DND-41 (cell line): Measurements from ENCODE around the gene KSR1.
"Not testable (repeated sequence)": the region's sequence is repeated elsewhere in the genome, so short reads cannot be mapped to it uniquely, and the experiment has no call there.

Experiments
- ATAC-seq: fragments of 200-7000 bp; cut with Tn5 transposase; 3 replicates; pipeline ENCODE4 v1.9.1; 2021; ENCODE audit warnings: low read depth; ENCODE audit not compliant: insufficient read depth
- DNase-seq: peaks from one replicate; pipeline ENCODE4 v3.0.0-alpha.2; 2020
- H2AFZ ChIP-seq: 2 replicates; pipeline ENCODE4 v1.6.0; 2012; ENCODE audit warnings: low read depth, low read length
- H3K27ac ChIP-seq: 2 replicates; pipeline ENCODE4 v1.5.1; 2012; ENCODE audit warnings: low read length, inconsistent platforms
- H3K27me3 ChIP-seq: fragments of 200-600 bp; sonication (generic); 2 replicates; pipeline ENCODE4 v1.6.0; 2012; ENCODE audit warnings: low read length, mild to moderate bottlenecking, inconsistent platforms; ENCODE audit not compliant: insufficient read depth, poor library complexity
- H3K36me3 ChIP-seq: 2 replicates; pipeline ENCODE4 v1.5.1; 2012; ENCODE audit warnings: low read length, inconsistent platforms; ENCODE audit not compliant: insufficient read depth
- H3K4me1 ChIP-seq: 2 replicates; pipeline ENCODE4 v1.5.1; 2012; ENCODE audit warnings: mild to moderate bottlenecking, low read length; ENCODE audit not compliant: insufficient read depth
- H3K4me2 ChIP-seq: 2 replicates; pipeline ENCODE4 v1.6.0; 2012; ENCODE audit warnings: mild to moderate bottlenecking, moderate library complexity, low read length, inconsistent platforms; ENCODE audit not compliant: insufficient read depth
- H3K4me3 ChIP-seq, 2 experiments: fragments of 200-600 bp in 1 of 2; shearing (Covaris generic) in 1 of 2; 2 replicates each; pipeline ENCODE4 v1.5.1; 2012 to 2016; ENCODE audit warnings: inconsistent platforms in 2 of 2, low read length in 2 of 2, mild to moderate bottlenecking in 2 of 2, low read depth in 1 of 2, moderate library complexity in 1 of 2
- H3K79me2 ChIP-seq: 2 replicates; pipeline ENCODE4 v1.6.0; 2012; ENCODE audit warnings: low read length, inconsistent platforms; ENCODE audit not compliant: insufficient read depth
- H3K9ac ChIP-seq: 2 replicates; pipeline ENCODE4 v1.6.0; 2012; ENCODE audit warnings: low read depth, mild to moderate bottlenecking, inconsistent platforms, low read length, moderate library complexity
- H3K9me3 ChIP-seq: 2 replicates; pipeline ENCODE4 v1.5.1; 2012; ENCODE audit warnings: low read length, moderate library complexity, mild to moderate bottlenecking, inconsistent platforms; ENCODE audit not compliant: insufficient read depth, severe bottlenecking
- H4K20me1 ChIP-seq: 2 replicates; pipeline ENCODE4 v1.6.0; 2012; ENCODE audit warnings: low read length; ENCODE audit not compliant: insufficient read depth
- CTCF ChIP-seq: IDR thresholded peaks from 2 replicates; pipeline ENCODE4 v1.5.1; 2012; ENCODE audit warnings: borderline replicate concordance, low read length, moderate library complexity, mild to moderate bottlenecking; ENCODE audit not compliant: poor library complexity, severe bottlenecking; ENCODE audit errors: extremely low read depth
- EZH2 ChIP-seq: IDR thresholded peaks from 3 replicates; pipeline ENCODE4 v1.6.1; 2012; ENCODE audit warnings: borderline replicate concordance, low read depth, mild to moderate bottlenecking, moderate library complexity, low read length, inconsistent platforms; ENCODE audit not compliant: severe bottlenecking

The KSR1 gene

GRCh38 chr17:27498615-27499309 lies 42.5 kb downstream of the KSR1 start:
- Histone ChIP-seq H3K9me3 (peaks cover 14% of the 10 kb centered on the region), H3K4me1 (no peaks in the 10 kb centered on the region), H3K79me2 (no peaks in the 10 kb centered on the region), H3K4me3 (no peak overlapping the region), H3K36me3 (no peaks in the 10 kb centered on the region), H3K27me3 (no peaks in the 10 kb centered on the region), H2AFZ (no peak overlapping the region), H3K9ac (no peak overlapping the region), H3K27ac (no peak overlapping the region), H4K20me1 (no peaks in the 10 kb centered on the region), H3K4me2 (no peak overlapping the region)
- ATAC-seq, result no peak
- no peak for DNase-seq
- TF ChIP-seq EZH2 (no peak), CTCF (no peak)

- Histone ChIP-seq H3K4me1 (no peaks in the 10 kb centered on the region), H3K4me3 (no peak overlapping the region), H3K9ac (no peak overlapping the region), H3K9me3 (peaks cover 14% of the 10 kb centered on the region), H3K4me2 (no peak overlapping the region), H3K79me2 (no peaks in the 10 kb centered on the region), H2AFZ (no peak overlapping the region), H3K36me3 (no peaks in the 10 kb centered on the region), H3K27ac (no peak overlapping the region), H3K27me3 (no peaks in the 10 kb centered on the region), H4K20me1 (peaks cover 5% of the 10 kb centered on the region; the same call in 1 of the 2 replicates)
- TF ChIP-seq EZH2, result no peak
- no peak for TF ChIP-seq CTCF
- no peak for ATAC-seq
- DNase-seq, result no peak
Measured at GRCh38 chr17:27499451-27500265, 43.4 kb downstream of the KSR1 start.

GRCh38 chr17:27501338-27501737 lies 45.1 kb downstream of the KSR1 start:
- not testable (repeated sequence) for H3K27me3 ChIP-seq, H3K4me3 ChIP-seq, H3K27ac ChIP-seq, H3K4me2 ChIP-seq, H3K4me1 ChIP-seq, H3K36me3 ChIP-seq, H3K79me2 ChIP-seq, DNase-seq, ATAC-seq, H2AFZ ChIP-seq, H3K9ac ChIP-seq, H4K20me1 ChIP-seq
- peaks cover 14% of the 10 kb centered on the region for H3K9me3 ChIP-seq
